ENCODE results near the gene DNM2.

DNA sequence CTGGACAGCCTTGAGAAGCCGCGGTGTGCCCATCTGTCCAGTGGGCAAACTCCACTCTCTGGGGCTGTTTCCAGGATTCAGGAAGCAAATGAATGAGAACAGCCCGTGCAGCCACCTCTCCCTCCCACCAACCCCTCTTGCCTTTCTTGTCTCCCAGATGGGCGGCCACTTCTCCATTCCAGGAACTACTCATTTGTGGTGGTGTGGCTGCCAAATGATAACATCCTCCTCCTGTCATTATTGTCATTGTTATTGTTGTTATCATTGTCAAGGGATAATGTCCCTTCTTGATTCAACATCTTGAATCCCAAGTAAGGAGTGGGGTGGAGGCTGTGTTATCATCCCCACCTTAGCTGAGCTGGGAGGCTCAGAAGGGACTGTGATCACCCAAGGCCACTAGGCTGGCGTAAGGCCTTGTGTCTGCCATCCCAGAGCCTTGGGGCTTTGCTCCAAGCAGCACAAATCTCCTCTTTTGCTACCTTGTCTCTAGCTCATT, 1.6 kb downstream of the DNM2 start:
- no peak for TF ChIP-seq ZNF274 (IDR thresholded peaks at IDR 0.05; ENCODE audit: low read depth, low read length)
- no peak for TF ChIP-seq YY1 (IDR thresholded peaks at IDR 0.05; ENCODE audit: insufficient read depth, insufficient read length)
- no peak for TF ChIP-seq SUZ12 (IDR thresholded peaks at IDR 0.05; ENCODE audit: extremely low read depth, insufficient read depth, insufficient read length)
